Progenitor cell of endocrine pancreas (in vitro differentiated cells): ENCODE data around the gene PSMB1. TPM values are rescaled to one million over a fixed set of nuclear protein-coding genes. Genes with fewer than 3 reads are reported as not detected.

Source experiments
- DNase-seq: peaks from one replicate; pipeline ENCODE4 v3.0.0; 2021; ENCODE audit warnings: low spot score; ENCODE audit not compliant: unreplicated experiment
- H3K27ac Mint-ChIP-seq: 2 replicates; pipeline ENCODE4 v1.8.0; 2021; ENCODE audit warnings: mild to moderate bottlenecking, moderate library complexity, mixed read lengths
- H3K27me3 Mint-ChIP-seq: 2 replicates; pipeline ENCODE4 v1.8.0; 2021; ENCODE audit warnings: mixed read lengths
- H3K36me3 Mint-ChIP-seq: 2 replicates; pipeline ENCODE4 v1.8.0; 2022; ENCODE audit warnings: mixed read lengths; ENCODE audit not compliant: insufficient read depth
- H3K4me1 Mint-ChIP-seq: 2 replicates; pipeline ENCODE4 v1.8.0; 2021; ENCODE audit warnings: low read depth, mixed read lengths
- H3K4me3 Mint-ChIP-seq: 2 replicates; pipeline ENCODE4 v1.8.0; 2021; ENCODE audit warnings: low read depth, mild to moderate bottlenecking, moderate library complexity, mixed read lengths
- H3K9me3 Mint-ChIP-seq: 2 replicates; pipeline ENCODE4 v1.8.0; 2021; ENCODE audit warnings: low read depth, mixed read lengths
- total RNA-seq: library from RNA; stranded (reverse); gene quantifications from 2 replicates; pipeline ENCODE4 v1.2.1, GENCODE V29; 2021
- TF ChIP-seq, protein P1 (sequence below): fragments of 200-600 bp; sonication (generic); IDR thresholded peaks from one replicate; pipeline ENCODE4 v1.5.0; 2021; ENCODE audit warnings: antibody characterized with exemption, mild to moderate bottlenecking; ENCODE audit not compliant: unreplicated experiment

PSMB1 gene
- total RNA-seq, 1 donor from 2014 or later = 154 TPM

DNA sequence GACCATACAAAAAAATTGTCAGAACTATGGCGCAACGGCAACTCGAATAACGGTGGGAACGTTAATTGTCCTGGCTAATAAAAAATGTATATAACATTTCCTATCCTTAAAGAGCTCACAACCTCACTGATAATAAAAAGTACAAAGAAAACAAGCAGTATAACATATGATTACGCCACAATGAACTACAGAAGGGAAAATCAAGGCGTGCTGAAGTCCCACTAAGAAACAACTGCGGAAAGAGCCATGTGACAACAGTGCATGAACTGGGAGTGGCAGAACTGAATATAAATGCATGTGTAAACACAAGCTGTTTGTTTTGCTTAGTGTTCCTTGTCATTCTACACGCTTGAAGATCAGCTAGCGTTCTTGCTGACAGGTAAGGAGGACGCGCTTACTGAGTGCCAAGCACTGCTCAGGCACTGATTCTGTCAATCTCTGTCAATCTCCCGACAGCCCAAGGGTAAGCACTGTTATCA lies 466 bp upstream of the PSMB1 start:
- TF ChIP-seq, protein P1, sequence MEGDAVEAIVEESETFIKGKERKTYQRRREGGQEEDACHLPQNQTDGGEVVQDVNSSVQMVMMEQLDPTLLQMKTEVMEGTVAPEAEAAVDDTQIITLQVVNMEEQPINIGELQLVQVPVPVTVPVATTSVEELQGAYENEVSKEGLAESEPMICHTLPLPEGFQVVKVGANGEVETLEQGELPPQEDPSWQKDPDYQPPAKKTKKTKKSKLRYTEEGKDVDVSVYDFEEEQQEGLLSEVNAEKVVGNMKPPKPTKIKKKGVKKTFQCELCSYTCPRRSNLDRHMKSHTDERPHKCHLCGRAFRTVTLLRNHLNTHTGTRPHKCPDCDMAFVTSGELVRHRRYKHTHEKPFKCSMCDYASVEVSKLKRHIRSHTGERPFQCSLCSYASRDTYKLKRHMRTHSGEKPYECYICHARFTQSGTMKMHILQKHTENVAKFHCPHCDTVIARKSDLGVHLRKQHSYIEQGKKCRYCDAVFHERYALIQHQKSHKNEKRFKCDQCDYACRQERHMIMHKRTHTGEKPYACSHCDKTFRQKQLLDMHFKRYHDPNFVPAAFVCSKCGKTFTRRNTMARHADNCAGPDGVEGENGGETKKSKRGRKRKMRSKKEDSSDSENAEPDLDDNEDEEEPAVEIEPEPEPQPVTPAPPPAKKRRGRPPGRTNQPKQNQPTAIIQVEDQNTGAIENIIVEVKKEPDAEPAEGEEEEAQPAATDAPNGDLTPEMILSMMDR = no peak
- H3K4me1 Mint-ChIP-seq = peaks cover 12% of the 10 kb centered on the region
- no peak overlapping the region for H3K27ac Mint-ChIP-seq
- no peak for DNase-seq
- H3K27me3 Mint-ChIP-seq = no peaks in the 10 kb centered on the region
- H3K9me3 Mint-ChIP-seq = no peaks in the 10 kb centered on the region
- H3K4me3 Mint-ChIP-seq = no peak overlapping the region
- H3K36me3 Mint-ChIP-seq = peaks cover 9% of the 10 kb centered on the region

DNA sequence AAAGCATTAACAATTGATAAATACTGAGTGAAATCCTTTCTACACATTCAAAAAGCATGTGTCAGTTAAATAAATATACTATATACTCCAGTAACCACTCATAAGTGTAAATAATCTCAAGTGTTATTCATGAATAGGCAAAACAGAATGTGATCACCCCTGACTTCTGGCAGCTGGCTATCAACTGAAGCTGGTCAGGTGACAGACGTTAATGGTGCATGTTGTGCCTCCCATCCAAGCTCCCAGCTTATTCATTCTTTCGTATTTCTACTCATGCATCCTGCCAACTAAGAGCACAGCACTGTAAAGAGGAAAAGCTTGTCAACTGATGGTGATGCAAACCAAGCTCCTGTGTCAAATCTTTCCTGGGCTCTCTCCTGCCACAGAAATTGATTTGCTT lies 7.7 kb downstream of the PSMB1 start:
- Mint-ChIP-seq H3K4me3 (no peak overlapping the region), H3K9me3 (no peaks in the 10 kb centered on the region), H3K36me3 (peaks cover 28% of the 10 kb centered on the region), H3K27me3 (no peaks in the 10 kb centered on the region), H3K27ac (no peak overlapping the region), H3K4me1 (peaks cover 3% of the 10 kb centered on the region)
- TF ChIP-seq, protein P1 = no peak
- DNase-seq = no peak

DNA sequence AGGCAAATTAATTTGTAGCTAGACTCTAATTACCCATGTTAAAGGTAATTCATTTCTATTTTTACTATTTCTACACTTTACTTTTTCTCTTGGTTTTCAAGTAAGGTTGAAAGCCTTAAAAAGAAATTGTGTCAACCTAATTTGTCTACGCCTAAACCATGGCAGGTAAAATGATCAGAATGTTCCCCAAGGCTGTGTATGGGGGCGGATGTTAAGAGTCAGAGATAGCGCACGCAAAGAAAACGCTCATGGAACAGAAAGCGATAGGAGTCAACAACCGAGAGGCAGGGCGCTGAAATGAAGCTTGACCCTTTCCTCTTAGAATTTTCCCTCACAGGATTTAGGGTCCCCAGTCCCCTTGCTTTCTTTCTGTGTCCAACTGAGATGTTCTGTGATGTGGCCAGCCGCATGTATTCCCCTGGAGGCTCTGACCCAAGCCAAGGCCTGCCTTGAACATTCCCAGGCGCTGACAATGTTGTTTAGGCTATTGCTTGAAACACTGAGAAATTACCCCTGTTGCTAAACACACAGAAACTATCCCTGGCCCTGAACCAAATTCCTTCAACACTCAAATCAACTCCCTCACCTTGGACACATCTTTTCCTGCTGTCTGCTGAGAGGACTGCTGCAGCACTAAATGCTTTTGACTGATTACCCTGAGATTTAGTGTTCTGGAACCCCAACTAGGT lies 10.9 kb downstream of the PSMB1 start:
- H3K27me3 Mint-ChIP-seq = no peaks in the 10 kb centered on the region
- H3K36me3 Mint-ChIP-seq = peaks cover 34% of the 10 kb centered on the region
- TF ChIP-seq, protein P1 = no peak
- H3K4me1 Mint-ChIP-seq = no peaks in the 10 kb centered on the region
- H3K4me3 Mint-ChIP-seq = no peak overlapping the region
- DNase-seq = no peak
- H3K27ac Mint-ChIP-seq = no peak overlapping the region
- no peaks in the 10 kb centered on the region for H3K9me3 Mint-ChIP-seq

DNA sequence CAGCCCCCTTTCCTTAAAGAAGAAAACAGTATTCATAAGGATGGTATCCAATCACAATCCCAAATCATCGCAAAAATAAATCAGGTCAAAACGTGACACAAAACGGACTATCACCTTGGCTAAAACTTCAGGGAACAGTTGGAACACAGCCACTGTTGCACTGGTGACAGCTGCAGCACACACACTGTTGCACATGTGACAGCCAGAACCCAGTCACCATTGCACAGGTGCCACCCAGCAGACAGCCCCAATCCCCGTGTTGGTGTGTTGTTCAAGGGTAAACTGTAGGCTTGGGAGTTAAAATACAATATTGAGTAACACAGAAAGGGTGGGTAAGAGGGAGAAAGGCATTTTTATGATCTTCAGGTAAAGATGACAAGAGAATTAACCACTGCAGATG lies 15.8 kb downstream of the PSMB1 start:
- no peaks in the 10 kb centered on the region for H3K9me3 Mint-ChIP-seq
- DNase-seq = no peak
- H3K4me3 Mint-ChIP-seq = no peak overlapping the region
- H3K27me3 Mint-ChIP-seq = no peaks in the 10 kb centered on the region
- TF ChIP-seq, protein P1 = no peak
- H3K4me1 Mint-ChIP-seq = no peaks in the 10 kb centered on the region
- no peak overlapping the region for H3K27ac Mint-ChIP-seq
- peaks cover 30% of the 10 kb centered on the region for H3K36me3 Mint-ChIP-seq

DNA sequence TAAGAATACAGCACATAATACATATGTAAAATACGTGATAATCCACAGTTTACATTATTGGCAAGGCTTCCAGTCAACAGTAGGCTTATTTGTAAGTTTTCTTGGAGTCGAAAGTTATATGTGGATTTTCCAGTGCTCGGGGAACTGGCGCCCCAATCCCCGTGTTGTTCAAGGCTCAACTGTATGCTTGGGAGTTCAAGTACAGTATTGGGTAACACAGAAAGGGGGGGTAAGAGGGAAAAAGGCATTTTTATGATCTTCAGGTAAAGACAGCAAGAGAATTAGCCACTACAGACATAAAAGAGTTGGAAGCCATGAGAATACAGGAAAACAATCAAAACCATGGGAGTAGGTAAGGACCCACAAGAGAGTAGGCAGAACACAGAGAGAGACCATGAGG lies 16.4 kb downstream of the PSMB1 start:
- Mint-ChIP-seq H3K4me1 (no peaks in the 10 kb centered on the region), H3K27me3 (no peaks in the 10 kb centered on the region), H3K27ac (no peak overlapping the region), H3K9me3 (no peaks in the 10 kb centered on the region), H3K36me3 (peaks cover 30% of the 10 kb centered on the region), H3K4me3 (no peak overlapping the region)
- DNase-seq = no peak
- TF ChIP-seq, protein P1 = no peak
